ENCODE data around the gene TRMT61A.

TRMT61A gene

GRCh38 chr14:103548463-103549351 lies 19.7 kb downstream of the TRMT61A start:
- no peak for DNase-seq

DNA sequence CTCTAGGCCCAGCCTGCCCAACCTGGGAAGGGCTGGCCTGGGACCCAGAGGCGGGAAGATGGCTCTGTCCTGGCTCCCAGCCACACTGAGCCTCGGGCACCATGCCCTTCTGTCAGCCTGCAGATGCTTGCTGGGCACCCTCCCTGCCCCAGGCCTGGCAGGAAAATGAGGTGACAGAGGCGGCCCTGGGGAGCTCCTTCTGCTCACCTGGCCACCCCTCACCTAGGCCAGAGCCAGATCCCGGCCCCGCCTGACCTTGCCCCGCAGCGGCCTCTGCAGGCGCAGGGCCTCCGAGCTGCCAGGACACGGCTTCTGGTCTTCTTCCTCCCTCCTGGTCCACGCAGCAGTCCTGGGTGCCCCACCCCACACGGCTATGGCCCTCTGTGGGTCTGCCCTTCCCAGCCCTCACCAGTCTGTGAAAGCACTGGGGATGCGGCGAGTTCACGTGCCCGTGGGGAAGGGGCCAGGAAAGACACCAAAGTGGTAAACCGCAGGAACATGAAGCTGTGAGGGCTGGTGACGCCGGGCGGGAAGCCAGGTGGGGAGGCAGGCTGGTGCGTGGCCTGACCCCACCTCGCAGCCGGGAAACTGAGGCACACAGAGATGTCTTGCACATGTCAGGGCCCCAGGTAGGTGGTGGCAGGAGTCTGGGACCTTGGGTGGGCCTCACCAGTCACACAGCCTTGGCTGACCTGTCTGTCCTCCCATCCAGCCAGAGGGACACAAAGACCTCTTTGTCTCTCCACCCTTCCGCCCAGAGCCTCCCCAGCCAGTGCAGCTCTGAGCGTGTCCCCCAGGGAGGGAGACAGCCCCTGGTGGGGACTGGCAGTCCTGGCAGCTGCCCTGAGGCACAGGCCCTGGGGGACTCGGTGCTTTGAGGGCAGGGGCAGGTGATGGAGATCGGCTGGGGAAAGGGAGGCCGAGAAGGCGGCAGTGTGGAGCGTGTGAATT lies 20.6 kb downstream of the TRMT61A start:
- no peak for DNase-seq

GRCh38 chr14:103550451-103551337 lies 21.7 kb downstream of the TRMT61A start:
- no peak for DNase-seq

DNA sequence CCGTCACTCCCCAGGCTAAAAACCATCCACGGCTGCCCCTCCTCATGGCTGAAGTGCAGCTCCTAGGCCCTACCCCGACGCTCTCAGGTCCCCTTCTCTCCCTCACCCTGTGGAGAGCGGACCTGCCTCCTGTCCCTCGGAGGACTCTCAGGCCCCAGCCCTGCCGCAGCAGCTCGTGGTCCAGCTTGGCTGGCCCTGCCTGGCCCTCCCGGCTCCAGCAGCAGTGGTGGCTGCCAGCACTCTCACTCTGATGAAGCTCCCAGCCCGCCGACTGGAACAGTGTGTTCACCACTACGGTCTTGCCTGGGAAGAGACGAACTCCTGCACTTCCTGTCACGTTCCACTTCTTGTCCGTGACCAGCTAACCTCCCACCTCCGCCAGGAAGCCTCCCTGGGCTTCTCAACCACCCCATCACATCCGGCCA lies 22.4 kb downstream of the TRMT61A start:
- DNase-seq = no peak

DNA sequence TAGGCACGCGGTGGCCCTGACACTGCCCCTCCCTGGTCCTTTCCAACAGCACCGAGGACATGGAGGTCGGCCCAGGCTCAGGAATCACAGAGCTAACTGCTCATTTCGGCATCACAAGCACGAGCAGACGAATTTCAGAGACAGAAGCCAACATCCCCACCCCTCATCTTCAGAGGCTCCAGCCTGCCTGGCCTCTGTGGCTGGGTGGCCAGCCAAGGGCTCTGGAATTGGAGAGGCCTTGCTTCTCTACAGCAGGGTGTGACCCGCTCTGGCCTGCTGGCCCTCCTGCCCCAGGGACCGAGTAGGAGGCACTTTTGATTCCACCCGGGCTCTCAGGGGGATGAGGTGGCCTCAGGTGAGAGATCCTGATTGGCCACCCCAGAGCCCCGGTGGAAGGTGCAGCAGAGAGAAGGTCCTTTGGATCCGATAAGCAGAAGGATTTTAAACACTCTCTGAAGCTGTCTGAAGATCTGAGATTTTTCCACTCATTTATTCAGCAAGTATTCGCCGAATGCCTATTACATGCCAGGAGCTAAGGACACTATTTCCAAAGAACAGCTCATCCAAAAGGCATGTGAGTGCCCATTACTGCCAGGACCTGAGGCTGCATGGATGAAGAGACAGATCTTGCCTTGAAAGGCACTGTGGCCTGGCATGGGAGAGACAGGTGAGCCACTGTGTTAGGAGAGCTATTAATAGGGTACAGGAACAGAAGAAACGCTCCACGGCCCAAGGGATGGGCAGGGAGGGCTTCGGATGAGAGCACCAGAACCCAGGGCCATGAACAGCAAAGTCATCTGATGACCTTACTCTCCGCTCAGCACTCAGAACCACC lies 23.2 kb downstream of the TRMT61A start:
- no peak for DNase-seq

DNA sequence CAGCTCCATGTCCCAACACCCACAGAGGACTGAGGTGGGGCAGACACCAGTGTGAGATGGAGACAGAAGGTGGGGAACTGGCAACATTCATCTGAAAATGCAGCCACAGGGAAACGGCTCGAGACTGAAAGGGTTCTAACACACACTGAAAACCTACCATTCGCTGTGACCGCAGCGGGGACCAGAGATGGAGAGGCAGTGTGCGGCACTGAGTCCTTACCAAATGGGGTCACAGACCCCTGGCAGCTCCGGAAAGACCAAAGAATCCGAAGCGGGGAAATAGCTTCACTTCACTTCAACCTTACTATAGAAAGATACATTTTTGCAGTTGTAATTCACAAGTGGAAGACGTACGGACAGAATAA lies 23.8 kb downstream of the TRMT61A start:
- no peak for DNase-seq

- DNase-seq = no peak
These were observed 26.8 kb downstream of the TRMT61A start for GRCh38 chr14:103555559-103556337.

DNA sequence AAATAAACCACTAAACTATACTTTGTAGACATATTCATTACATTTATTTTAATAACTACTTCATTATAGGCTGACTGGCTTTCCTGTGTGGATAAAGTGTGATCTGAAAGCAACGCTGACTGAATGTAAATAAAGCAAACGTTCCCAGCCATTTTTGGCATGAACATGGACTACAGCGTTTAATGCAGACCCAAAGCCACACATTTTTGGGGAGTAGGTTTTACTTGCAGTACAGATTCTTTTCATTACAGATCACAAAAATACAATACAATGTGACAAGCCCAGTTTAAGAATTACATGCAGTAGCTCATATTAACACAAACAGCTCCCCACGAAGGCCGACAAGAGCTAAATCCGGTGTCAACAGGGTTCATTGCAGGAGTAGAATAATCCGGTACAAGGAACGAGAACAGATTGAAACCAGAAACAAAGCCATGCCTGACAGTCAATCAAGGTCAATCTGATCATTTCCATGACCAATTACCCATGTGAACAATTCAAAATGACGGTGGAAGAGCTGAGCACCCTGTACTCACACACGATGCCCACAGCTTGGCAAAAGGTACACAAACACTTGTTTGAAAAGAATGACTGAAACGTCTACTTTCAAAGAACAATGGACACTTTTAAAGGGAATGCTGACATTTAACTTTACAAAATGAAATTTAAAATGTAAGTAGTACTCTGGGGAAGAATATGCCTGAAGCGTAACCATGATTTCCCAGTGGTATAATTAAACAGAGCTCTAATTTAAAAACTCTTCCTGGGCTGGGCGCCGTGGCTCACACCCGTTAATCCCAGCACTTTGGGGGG lies 28.2 kb downstream of the TRMT61A start:
- no peak for DNase-seq

DNA sequence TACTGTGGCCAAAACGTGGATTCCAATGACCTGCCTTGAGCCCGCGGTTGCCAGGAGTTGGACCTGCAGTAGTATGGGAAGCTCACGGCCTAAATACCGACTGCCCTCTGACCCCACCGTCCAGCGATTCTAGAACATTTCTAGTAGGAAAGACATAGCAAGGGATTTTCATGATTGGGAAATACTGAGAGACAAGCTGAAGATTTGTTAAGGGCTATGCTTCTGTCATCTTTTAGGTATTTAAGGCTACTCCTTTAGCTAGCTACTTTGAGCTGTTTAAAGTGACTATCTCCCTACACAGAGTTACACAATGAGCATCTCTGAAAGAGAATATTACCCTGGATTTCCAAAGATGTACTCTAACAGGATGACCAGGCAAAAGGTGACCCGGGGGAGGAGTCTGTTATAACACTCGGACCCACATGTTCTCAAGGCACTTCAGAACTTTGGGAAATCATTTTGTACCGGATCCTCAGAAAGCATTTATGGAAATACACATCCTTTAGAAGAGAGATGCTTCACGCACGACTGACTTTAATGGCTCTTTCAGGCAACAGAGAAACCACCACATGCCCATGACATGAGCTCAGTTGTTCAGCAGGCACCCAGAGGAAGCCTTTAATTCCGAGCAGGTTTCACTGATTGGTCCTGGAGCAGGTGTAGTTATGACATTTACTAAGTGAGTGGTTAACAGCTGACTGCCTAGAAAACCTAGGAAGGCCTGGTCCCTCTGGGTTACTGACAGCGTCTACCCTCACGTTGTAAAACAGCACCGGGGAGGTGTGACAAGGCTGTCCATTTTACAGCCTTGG lies 29.3 kb downstream of the TRMT61A start:
- peak; percentile 36 for DNase-seq

DNA sequence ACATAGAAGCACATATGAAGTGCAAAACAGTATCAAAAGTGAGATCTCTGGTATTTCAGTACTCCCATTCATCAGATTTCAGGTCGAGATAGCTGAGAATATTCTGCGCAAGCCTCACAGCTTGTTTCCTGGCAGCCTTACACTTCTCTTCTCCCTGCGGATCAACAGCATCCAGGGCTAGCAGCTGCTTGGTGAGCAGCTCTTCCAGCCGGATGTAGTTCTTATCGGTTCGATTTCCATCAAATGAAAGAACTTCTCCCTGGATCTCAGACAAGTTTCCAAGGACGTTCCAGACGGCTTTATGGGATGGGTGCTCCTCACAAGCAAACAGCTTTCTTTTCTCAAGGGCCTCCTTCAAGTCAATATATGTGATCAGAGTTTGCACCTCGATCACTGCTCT lies 30.8 kb downstream of the TRMT61A start:
- no peak for DNase-seq

GRCh38 chr14:103560691-103561090 lies 31.7 kb downstream of the TRMT61A start:
- no peak for DNase-seq

DNA sequence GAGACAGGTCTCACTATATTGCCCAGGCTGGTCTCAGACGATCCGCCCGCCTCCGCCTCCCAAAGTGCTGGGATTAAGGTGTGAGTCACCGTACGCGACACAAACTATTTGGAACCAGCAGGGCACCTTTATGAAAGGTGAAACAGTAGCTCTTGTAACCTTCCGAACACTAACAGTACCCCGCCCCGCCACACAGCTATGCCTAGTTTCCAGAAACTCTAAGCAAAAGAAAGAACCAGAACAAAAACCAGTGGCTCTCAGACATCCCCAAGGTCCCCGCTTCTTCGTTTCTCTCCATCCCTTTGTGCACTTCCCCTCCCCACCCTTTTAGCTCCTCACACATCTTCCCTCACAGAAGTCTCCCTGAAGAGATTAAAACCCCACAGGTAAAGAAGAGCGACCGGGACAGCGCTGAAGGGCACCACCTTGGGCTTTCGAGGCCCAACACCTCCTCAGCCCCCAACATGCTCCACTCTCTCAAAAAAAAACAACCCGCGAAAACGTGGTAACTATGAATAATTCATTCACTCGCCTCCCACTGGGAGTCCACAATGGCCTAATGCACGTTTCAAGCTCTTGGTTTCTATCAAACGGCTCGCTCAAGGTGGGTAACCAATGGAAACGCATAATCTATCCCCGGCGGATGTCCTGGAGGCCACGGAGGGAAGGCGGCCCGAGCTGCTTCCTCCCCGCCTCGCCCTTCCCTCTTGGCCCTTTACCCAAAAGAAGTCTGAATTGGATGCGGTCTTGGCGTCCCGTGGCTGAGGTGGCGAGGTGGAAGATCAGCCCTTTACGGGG lies 32.6 kb downstream of the TRMT61A start:
- DNase-seq = peak; percentile 26

GRCh38 chr14:103562179-103562428 lies 33.1 kb downstream of the TRMT61A start:
- DNase-seq = peak; percentile 35

GRCh38 chr14:103562429-103563225 lies 33.6 kb downstream of the TRMT61A start, which contains the start of the genes BAG5 and COA8:
TSS of gene BAG5 (minus strand) at chr14:103562657. CDS start at chr14:103561164, 1,493 bp downstream.
TSS of gene COA8 (plus strand) at chr14:103562960. CDS start at chr14:103563002, 42 bp downstream.
- DNase-seq = peak; percentile 83

- DNase-seq = no peak
These were observed 34.2 kb downstream of the TRMT61A start for GRCh38 chr14:103563226-103563620.

- DNase-seq = no peak
These were observed 35.0 kb downstream of the TRMT61A start for GRCh38 chr14:103563844-103564505.

GRCh38 chr14:103568952-103569351 lies 40.0 kb downstream of the TRMT61A start:
- DNase-seq = no peak

All from fibroblast of skin of abdomen (primary cell).